ENCODE measurements around the gene ZNF22.

The ZNF22 gene

DNA sequence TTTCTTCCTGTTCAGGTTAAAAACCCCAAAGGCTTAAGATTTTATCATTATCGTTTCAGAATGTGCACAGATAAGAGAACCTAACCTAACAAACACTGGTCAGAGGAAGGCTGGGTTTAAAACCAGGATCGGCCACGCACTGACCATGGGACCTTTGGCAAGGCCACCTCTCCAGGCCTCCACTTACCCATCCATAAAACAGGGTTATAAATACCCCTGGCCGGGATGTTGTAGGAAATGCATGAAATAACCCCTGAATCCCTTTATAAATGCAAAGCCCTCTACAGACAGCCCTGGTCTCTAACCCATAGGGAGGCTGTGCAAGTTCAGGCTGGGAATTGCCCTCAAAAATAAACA is 22.5 kb upstream of the ZNF22 start:
- no peak for DNase-seq

DNA sequence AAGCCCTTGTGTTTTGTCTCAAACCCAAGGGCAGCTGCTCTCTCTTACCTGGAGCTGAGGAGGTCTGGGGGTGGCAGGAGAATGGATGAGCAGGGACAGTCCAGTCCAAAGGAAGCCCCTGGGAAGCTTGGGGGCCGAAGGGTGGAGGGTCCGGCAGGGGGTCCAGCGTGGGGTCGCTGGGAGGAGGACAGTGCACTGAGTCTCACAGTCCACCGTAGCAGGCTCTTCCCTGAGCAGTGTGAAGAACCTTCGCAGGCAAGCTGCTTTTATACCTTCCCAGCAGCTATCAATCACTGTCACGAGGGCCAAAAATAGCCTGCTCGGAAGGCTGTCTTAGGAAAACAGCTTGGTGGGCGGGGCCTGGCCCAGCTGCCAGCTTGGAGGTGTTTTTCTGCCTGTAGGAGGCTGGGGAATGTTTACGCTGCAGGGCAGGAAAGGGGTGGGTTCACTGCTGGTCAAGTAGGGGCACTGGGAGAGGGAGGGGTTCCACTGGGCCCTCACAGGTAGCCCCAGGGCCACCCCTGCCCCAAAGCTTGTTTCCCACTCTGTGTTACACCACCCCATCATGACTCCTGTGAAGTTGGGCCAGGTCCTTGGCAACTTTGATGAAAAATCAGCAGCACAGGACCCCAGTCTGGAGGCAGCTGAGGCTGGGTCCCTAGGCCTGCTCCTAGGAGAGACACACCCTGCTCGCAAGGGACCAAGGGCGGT is 22.0 kb upstream of the ZNF22 start, which contains the start of gene DEPP1:
TSS of gene DEPP1 (minus strand) at position 240 of the 711 bp plus-strand sequence. CDS start 779 bp downstream, outside the sequence.
- peak; percentile 48 for DNase-seq

DNA sequence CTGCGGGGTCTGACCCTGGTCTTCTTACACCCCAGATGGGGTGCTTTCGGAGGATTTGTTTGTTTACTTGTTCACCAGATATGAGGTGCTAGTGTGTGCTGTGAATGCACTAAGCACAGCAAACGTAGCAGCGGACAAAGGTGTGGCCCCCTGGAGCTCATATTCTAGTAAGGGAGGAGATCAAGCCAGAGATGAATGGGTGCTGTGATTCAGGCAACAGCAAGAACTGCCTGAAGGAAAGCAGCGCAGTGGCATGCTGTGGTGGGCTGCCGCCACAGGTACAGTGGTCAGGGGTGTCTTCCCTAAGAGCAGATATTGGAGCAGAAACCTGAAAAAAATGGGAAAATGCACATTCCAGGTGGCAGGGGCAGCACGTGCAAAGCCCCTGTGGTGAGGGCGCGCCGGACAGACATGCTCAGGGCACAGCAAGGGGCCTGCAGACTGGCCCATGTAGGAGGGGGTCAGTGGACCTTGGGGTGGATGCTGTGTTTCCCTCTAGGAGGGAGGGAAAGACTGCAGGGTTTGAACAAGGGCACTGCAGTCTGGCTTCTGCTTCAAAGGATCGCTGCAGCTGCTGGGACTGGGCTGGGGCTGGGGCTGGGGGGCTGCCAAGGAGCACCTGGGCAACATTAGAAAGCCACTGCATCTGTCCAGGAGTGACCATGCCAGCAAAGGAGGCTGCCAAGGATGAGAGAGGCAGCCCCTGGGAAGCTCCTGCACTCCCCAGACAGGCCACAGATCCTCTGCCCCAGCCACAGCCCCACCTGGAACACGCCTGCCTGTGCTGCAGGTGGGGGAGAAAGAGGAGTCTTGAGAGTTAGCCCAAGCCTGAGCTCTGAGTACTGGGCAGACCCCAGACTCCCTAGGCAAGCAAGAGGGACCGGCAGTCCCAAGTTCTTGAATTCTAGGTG is 21.2 kb upstream of the ZNF22 start:
- DNase-seq, result no peak

DNA sequence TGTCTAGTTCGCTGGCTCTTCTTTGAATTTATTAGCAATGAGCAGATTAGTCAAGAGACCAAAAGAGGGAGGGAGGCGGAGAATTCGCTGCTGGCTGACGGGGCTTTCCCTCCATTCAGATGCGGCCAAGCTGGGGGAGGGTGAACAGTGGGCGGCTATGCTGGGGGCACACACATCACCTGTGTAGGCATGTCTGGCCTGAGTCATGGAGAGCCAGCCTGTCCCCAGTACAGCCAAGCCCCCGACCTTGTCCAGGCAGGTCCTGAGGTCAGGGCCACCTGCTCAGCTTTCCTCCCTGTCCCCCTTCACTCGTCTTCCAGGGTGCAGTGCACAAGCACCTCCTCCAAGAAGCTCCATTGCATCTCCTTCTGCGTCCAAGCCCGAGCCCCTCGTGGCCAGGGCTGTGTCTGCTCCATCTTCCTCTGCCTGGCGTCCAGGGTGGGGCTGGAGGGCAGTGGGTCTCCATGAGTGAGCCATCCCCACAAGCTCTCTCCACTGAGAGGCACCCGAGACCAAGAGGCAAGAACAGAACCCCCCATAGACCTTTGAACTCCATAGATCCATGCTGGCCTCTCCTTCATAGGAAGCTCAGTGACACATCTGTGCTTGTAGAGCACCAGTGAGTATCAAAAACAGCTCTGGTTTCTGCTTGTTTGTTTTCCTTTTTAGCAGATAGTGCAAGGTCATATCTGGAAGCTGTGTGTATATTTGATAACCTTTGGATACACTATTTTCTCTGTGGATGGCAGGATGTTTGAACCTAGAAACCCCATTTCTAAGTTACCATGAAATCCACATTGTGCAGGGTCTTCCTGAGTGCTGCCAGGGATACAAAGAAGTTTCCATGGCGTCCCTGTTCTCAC is 20.2 kb upstream of the ZNF22 start:
- DNase-seq, result no peak

DNA sequence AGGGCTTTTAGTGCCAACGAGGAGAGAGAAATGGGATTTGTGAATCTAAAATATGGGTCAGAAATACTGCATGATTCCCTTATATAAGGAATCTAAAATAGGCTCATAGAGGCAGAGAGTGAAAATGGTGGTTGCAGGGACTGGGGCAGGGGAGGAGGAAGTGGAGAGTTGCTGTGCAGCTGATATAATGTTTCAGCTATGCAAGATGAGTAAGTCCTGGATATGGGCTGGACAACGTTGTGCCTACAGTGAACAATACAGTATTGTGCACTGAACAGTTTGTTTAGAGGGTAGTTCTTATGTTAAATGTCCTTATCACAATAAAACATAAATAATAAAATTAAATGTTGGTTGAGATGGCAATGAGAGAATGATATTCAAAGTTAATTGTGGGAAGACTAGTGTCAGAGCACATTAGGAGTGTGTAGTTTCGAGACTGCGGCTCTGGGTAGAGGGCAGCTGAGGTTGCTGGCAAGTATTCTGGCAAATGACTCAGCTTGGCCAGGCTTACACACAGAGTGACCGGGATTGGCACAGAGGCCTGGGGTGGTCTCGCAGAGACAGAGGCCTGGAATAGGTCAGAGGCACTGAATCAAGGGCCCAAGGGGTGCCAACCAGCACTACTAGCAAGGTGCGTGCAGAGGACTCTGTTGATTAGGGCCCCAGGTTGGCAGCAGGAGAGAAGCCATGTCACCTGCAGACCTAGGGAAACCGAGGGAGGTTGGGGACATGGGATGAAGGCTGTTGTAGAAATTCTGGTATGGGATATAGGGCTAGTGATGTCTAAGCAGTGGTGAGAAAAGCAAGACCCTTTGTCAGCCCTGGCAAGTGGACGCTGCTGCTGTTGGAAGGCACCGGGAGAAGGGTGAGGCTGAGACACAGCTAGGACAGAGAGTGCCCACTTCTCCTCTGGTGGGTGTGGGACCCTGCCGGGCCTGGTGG is 19.3 kb upstream of the ZNF22 start:
- DNase-seq, result no peak

DNA sequence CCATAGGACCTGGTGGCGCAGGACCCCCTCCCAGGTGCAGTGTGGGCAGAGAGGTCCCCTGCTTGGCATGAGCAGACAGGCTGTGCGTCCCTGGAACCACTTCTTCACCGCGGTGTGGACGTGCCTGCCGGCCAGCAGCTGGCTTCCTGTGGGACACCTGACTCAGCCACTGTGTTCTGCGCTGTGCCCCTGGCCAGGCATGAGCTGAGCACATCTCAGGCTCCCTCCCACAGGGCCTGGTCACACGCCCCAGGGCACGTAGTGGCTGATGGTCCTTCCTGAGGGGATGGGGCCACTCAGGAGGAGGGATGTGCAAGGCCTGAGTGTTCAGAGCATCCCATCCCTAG is 18.6 kb upstream of the ZNF22 start:
- DNase-seq, result no peak

DNA sequence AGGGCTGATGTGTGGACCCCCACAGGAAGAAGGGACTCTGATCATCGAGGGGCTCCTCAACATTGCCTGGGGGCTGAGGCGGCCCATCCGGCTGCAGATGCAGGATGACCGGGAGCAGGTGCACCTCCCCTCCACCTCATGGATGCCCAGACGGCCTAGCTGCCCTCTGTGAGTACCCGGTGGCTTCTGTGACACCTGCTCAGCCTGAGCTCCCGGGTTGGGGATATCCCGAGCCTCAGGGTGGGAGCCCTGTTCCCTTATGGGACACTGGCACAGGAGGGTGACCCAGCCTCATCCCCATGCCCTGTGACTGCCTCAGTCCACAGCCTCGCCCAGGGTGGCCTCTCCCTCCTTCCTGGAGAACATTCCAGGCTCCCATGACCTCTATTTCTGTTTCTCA is 18.2 kb upstream of the ZNF22 start:
- DNase-seq, result no peak

DNA sequence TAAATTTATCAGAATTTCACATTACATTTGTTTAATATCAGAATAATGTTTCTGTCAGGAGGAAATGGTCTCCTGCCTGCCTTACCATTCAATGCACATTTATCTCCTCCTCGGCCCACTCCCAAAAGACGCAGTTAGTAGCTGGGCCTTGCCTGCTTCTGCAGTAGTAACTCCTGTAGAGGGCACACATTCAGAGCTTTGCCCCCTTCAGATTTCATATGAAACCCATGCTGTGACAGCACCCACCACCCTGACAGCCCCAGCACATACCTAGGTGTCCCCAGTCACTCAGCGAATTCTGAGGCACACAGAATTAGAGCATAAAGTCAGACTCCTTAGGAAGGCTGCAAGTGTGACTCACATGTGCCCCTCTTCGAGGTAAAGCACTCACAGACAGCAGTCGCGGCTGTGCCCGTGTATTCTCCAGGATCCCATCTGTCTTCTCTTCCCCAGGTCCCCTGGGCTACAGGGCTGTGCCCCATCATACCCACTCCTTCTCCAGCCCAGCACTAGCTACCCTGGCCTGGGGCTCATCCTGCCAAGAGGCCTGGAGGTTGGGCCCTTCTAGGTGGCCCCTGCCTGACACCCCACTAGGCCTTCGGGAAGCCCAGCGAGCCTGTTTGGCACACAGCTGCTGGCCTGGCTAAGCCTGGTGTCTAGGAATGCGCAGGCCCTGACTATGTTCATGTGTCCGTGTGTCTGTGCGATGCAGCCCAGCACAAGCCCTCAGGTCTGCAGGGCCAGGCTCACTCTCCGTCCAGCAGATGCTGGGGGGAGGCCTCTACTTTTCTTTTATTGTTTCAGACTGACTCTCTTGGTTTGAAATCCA is 17.4 kb upstream of the ZNF22 start:
- no peak for DNase-seq

DNA sequence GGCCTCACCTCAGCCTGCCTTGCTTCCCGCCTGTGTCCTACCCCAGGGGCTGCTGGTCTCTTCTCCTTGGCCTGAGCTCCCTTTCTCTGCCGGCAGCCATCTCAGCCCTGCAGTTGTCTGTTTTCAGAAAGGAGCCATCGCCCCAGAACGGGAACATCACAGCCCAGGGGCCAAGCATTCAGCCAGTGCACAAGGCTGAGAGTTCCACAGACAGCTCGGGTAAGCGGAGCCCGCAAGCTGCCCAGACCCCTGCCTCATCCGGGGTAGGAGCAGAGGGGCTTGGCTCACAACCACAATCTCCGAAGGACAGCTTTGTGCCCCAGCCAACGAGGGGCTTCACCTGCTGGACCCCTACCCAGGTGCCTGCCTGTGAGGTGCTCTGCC is 16.8 kb upstream of the ZNF22 start:
- no peak for DNase-seq

DNA sequence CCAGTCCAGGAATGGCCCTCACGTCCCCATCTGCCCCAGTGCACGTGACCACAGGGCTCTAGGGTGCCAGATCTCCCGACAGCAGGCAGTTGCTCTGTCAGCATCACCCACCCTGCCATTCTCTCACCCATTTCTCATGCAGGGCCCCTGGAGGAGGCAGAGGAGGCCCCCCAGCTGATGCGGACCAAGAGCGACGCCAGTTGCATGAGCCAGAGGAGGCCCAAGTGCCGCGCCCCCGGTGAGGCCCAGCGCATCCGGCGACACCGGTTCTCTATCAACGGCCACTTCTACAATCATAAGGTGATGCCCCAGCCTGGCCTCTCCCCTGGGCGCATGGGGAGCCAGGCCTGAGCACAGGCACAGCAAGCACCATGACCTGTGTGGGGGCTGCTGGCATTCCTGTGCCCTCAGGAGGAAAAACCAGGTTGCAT is 16.0 kb upstream of the ZNF22 start:
- no peak for DNase-seq

DNA sequence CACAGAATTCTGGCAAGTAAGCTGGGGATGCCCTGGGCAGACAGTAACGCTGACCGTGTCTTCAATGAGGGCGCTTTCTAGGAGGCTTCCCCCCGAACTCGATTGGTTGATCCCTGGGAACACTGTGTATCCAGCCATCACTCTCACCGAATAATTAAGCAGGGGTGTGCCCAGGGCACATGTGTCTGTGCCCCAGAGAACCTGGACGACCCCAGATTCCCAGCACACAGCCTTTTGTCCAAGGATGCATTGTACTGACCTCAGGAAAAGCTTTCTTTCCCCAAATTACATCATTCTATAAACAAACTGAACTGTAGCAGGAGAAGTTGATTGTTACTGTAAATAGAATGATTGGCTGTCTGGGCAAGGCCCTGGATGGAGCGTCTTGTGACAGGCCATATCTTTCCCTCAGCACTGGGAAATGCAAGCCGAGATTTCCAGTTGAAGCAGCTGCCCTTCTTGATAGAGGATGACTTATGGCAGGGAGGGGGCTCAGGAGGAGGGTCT is 15.5 kb upstream of the ZNF22 start:
- no peak for DNase-seq

DNA sequence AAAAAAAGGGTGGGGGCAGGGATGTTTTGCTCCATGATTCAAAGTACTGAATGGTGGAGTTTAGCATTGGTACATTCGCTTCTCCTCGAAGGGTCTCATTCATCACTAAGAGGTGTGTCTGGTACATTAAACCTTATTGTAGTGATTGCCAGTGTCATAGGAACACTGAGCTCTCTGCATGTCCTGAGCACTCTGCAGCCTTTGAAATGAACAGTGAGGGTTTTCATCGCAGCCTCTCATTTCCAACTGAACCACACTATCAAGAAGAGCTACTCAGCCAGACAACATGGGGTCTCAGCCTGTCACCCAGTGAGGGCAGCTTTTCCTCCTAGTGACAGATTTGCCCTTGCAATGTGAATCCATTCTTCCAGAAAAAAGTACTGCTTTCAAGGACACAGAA is 14.5 kb upstream of the ZNF22 start:
- DNase-seq, result no peak

DNA sequence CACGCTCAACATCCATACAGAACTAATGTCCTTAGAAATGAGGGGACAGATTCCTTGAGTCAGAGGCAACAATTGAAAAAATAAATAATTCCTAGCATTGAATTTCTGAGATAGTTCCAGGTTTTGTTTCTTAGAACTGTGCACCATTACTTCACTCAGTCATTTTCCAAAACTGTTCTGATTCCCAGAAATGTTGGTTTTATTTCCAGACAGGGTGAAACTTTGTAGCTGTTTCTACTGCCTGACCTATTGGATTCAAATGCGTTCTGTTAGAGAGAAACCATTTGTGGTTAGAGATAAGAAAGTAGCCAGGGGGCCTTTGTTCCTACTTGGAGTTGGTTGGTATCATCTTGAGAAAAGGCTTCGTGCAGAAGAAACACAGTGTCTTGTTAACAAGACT is 14.1 kb upstream of the ZNF22 start:
- no peak for DNase-seq

DNA sequence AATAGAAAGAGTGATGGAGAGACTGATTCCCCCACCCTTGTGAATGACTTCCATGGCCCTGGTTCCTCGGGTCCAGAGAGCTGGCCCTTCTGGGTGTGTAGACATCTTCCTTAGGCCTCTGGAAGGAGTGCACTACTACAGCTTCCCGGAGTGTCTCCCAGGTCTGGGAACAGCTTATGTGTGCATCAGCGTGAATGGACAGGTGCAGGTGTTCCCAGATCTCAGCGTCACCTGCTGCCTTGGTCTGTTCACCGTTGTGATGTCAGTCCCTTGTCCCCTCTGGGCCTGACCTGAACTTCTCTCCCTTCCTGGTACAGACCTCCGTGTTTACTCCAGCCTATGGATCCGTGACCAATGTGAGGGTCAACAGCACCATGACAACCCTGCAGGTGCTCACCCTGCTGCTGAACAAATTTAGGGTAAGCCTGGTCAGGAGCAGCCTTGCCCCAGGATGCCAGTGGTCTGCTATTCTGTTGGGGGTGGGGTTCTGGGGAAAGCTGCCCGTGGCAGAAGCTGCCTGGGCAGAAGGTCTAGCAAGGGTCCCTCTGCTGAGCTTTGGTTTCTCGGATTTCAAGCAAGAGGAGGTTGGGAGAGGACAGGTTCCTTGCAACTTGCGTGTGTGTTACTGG is 11.7 kb upstream of the ZNF22 start:
- DNase-seq, result no peak

DNA sequence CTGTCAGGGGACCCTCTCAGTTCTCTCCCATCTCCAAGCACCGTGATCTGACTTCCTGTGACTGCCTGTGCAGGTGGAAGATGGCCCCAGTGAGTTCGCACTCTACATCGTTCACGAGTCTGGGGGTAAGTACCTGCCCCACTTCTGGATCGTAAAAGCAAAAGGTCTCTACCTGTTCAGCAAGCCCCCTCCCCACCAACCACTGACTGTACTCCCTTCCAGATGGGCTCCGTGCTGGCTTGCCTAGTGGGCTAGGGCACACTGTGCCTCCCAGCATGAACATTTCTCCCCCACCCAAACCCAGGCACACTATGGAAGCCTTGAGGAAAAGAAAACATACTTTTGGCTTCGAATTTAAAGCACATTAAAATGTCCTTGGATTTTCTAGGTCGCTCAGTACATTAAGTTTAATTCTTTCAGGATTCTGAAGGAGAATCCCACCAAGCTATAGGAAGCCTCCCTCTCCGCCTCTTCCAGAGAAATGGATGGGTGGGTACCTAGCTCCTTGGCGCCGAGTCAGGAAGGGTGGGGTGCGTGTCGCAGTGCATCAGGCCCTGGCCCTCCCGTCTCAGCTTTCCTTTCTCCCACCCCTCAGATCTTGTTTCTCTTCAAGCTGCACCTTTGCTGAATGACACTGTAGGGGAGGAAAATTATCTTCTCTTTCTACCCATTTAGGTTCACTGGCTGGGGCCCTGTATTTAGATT is 11.0 kb upstream of the ZNF22 start:
- no peak for DNase-seq

DNA sequence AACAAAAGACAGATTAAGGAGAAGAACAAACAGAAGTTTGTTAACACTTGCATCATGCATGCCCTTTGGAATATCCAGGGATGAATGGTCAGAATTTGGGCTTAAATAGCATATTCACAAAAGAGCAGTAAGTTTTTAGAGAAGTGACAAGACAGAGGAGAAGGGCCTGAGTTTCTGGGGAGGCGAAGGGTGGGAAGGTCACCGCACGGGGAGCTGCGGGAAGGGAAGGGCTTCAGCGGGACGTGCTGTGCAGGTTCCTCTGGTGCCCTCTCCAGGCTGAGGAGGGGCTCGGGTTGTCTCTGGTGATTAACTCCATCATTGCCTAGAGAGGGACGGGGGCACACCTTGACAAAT is 10.4 kb upstream of the ZNF22 start:
- no peak for DNase-seq

DNA sequence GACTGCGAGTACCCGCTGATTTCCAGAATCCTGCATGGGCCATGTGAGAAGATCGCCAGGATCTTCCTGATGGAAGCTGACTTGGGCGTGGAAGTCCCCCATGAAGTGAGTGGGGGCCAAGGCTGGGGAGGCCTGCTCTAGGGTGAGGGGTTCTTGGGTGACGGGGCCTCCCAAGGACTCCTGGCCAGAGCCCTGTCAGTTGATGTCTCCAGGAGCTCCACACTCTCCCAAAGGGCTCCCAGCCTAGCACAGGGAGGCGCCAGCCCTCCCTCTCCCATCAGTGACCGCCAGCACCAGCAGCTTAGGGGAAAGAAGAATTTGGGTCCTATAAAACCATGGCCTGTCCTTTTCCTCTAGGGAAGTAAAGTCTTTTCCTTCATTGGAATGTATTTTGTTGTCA is 9.8 kb upstream of the ZNF22 start:
- no peak for DNase-seq

DNA sequence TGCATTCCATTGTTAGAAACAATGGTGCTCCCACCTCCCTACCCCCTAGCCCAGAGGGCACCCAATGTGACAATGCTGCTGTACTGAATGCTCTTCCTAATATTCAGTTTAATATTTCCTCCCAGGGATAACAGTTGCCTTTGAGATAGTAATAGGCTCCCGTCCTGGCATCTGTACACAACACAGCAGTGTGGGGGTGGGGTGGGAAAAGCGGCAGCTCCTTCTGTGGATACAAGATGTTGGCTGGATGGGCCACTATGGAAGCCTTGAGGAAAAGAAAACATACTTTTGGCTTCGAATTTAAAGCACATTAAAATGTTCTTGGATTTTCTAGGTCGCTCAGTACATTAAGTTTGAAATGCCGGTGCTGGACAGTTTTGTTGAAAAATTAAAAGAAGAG is 9.2 kb upstream of the ZNF22 start:
- DNase-seq, result no peak

DNA sequence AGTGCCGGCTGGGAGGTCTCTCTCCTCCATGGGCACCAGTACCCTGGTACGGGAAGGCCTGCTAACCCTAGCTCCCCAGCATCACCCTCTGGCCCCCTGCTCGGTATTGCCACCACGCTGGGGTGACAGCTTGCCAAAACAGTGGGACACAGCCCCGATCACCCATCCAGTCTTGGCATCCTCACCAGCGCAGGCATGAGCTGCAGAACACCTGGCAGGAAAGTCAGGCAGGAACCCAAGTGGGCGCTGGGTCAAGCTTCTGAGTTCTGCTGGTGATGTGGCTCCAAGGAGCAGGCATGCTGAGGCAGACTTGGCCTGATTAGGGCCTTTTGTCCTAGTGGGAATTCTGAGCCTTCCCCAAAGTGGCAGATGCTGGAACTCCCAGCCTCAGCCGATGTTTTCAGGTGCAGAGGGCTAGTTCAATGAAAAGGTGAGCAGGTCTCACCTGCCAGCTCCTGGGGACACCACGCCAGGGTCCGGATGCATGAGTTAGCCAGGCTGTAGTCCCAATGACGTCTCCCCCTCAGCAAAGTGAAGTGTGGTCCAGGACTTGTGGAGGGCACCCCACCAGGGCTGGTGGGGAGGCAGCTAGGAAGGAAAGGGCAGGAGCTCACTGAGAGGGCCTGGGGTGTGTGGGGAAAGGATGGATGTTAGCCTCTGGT is 8.5 kb upstream of the ZNF22 start:
- no peak for DNase-seq
